Skeletal muscle cell (primary cell): ENCODE results near the gene NDUFAB1.
A peak's percentile ranks its signal among the peaks of the same experiment; 100 is the strongest.
"Not testable (repeated sequence)": the region's sequence is repeated elsewhere in the genome, so short reads cannot be mapped to it uniquely, and the experiment has no call there.

Experiments used
- DNase-seq: peaks from one replicate; pipeline ENCODE4 v3.0.0-alpha.2; 2010; ENCODE audit warnings: low read depth
- H3K4me3 ChIP-seq: 2 replicates; pipeline ENCODE4 v1.5.1; 2011; ENCODE audit warnings: low read depth, mild to moderate bottlenecking, control low read depth, low read length, moderate library complexity

Gene NDUFAB1

GRCh38 chr16:23587726-23588125 is 8.4 kb downstream of the NDUFAB1 start:
- DNase-seq: peak; percentile 55
- H3K4me3 ChIP-seq: no peak overlapping the region

GRCh38 chr16:23584186-23585076 is 11.7 kb downstream of the NDUFAB1 start:
- no peak overlapping the region for H3K4me3 ChIP-seq
- no peak for DNase-seq

- H3K4me3 ChIP-seq, DNase-seq: not testable (repeated sequence)
Measured at GRCh38 chr16:23583271-23583670, 12.8 kb downstream of the NDUFAB1 start.

GRCh38 chr16:23581764-23582163 is 14.4 kb downstream of the NDUFAB1 start:
- DNase-seq: no peak
- H3K4me3 ChIP-seq: no peak overlapping the region

GRCh38 chr16:23580391-23580790 is 15.7 kb downstream of the NDUFAB1 start:
- DNase-seq: no peak

GRCh38 chr16:23579371-23579770 is 16.7 kb downstream of the NDUFAB1 start:
- no peak overlapping the region for H3K4me3 ChIP-seq
- DNase-seq: no peak

More at GRCh38 chr16:23580391-23580790, 15.7 kb downstream of the NDUFAB1 start:
- H3K4me3 ChIP-seq: no peak overlapping the region

- DNase-seq: no peak
Measured at GRCh38 chr16:23578101-23578830, 17.9 kb downstream of the NDUFAB1 start.

GRCh38 chr16:23577493-23577892 is 18.6 kb downstream of the NDUFAB1 start:
- no peak overlapping the region for H3K4me3 ChIP-seq
- no peak for DNase-seq

More at GRCh38 chr16:23578101-23578830, 17.9 kb downstream of the NDUFAB1 start:
- H3K4me3 ChIP-seq: no peak overlapping the region

GRCh38 chr16:23575834-23576233 is 20.3 kb downstream of the NDUFAB1 start:
- no peak overlapping the region for H3K4me3 ChIP-seq
- DNase-seq: no peak

- no peak for DNase-seq
Measured at GRCh38 chr16:23573817-23574216, 22.3 kb downstream of the NDUFAB1 start.

GRCh38 chr16:23572394-23572793 is 23.7 kb downstream of the NDUFAB1 start:
- no peak for DNase-seq
- H3K4me3 ChIP-seq: no peak overlapping the region

More at GRCh38 chr16:23573817-23574216, 22.3 kb downstream of the NDUFAB1 start:
- H3K4me3 ChIP-seq: no peak overlapping the region

GRCh38 chr16:23571895-23572294 is 24.2 kb downstream of the NDUFAB1 start:
- no peak overlapping the region for H3K4me3 ChIP-seq
- DNase-seq: no peak

GRCh38 chr16:23570992-23571632 is 25.0 kb downstream of the NDUFAB1 start:
- no peak for DNase-seq
- no peak overlapping the region for H3K4me3 ChIP-seq

GRCh38 chr16:23567602-23568001 is 28.5 kb downstream of the NDUFAB1 start:
- no peak for DNase-seq

GRCh38 chr16:23566724-23567123 is 29.4 kb downstream of the NDUFAB1 start:
- DNase-seq: no peak
- no peak overlapping the region for H3K4me3 ChIP-seq

More at GRCh38 chr16:23567602-23568001, 28.5 kb downstream of the NDUFAB1 start:
- H3K4me3 ChIP-seq: no peak overlapping the region

GRCh38 chr16:23564575-23565363 is 31.3 kb downstream of the NDUFAB1 start:
- no peak for DNase-seq
- H3K4me3 ChIP-seq: no peak overlapping the region

- no peak overlapping the region for H3K4me3 ChIP-seq
- DNase-seq: no peak
Measured at GRCh38 chr16:23563186-23563585, 32.9 kb downstream of the NDUFAB1 start.

GRCh38 chr16:23562505-23562904 is 33.6 kb downstream of the NDUFAB1 start:
- DNase-seq: no peak
- H3K4me3 ChIP-seq: no peak overlapping the region

GRCh38 chr16:23561586-23561985 is 34.5 kb downstream of the NDUFAB1 start:
- DNase-seq: no peak
- H3K4me3 ChIP-seq: no peak overlapping the region
